ENCODE measurements around the gene TMEM167B.

DNA sequence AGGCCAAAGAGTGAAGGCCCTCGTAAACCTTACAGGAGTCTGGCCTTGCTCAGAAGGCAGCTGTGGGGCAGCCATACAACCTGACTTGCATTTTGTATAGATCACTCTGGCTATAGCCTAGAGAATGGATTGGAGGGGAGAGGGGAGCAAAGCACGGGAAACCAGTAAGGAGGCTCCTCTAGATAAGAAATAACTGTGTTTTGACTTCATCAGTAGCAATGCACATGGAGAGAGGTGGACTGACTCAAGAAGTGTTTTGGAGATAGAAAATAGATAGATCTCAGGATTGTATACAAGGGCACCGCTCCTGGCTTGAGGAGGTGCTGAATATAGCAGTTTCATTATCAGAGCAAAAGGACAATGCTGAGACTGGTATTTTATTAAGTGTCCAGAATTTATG, 49.8 kb downstream of the TMEM167B start:
- TF ChIP-seq, protein P1, sequence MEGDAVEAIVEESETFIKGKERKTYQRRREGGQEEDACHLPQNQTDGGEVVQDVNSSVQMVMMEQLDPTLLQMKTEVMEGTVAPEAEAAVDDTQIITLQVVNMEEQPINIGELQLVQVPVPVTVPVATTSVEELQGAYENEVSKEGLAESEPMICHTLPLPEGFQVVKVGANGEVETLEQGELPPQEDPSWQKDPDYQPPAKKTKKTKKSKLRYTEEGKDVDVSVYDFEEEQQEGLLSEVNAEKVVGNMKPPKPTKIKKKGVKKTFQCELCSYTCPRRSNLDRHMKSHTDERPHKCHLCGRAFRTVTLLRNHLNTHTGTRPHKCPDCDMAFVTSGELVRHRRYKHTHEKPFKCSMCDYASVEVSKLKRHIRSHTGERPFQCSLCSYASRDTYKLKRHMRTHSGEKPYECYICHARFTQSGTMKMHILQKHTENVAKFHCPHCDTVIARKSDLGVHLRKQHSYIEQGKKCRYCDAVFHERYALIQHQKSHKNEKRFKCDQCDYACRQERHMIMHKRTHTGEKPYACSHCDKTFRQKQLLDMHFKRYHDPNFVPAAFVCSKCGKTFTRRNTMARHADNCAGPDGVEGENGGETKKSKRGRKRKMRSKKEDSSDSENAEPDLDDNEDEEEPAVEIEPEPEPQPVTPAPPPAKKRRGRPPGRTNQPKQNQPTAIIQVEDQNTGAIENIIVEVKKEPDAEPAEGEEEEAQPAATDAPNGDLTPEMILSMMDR (IDR thresholded peaks at IDR 0.05): no peak
- TF ChIP-seq EZH2 (IDR thresholded peaks at IDR 0.05; ENCODE audit: borderline replicate concordance, insufficient read depth, low read depth, low read length, poor library complexity, severe bottlenecking): no peak
